ENCODE results near the gene FAM118A. TPM values are rescaled to one million over a fixed set of nuclear protein-coding genes. Genes with fewer than 3 reads are reported as not detected.

Gene FAM118A
- total and polyA plus RNA-seq, 2 of the 8 experiments (the other 6 are each of a cell fraction or from before 2014, with no cell fraction given): 8.5 to 18.6 TPM

DNA sequence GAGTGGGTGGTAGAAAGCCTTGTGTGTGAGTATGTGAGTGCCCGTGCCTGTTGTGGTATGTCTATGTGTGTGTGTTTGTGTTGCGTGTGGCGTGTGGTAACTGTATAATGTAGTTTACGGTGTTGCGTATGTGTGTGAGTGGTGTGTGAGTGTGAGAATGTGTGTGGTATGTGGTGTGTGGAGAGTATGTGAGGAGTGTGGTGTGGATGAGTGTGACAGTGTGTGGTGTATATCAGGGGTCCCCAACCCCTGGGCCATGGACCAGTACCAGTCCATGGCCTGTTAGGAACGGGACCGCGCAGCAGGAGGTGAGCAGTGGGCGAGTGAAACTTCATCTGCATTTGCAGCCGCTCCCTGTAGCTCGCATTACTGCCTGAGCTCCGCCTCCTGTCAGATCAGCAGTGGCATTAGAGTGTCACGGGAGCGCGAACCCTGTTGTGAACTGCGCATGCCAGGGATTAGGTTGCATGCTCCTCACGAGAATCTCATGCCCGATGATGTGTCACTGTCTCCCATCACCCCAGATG is 19.3 kb upstream of the FAM118A start (continued):
- TF ChIP-seq JUN (IDR thresholded peaks at IDR 0.05; ENCODE audit: low read depth, low read length) (no peak), SIX5 (IDR thresholded peaks at IDR 0.05; ENCODE audit: low read depth, low read length) (no peak), TBP (IDR thresholded peaks at IDR 0.05; ENCODE audit: low read depth, low read length) (no peak), BACH1 (IDR thresholded peaks at IDR 0.05; ENCODE audit: low read length) (no peak), EZH2 (IDR thresholded peaks at IDR 0.05; ENCODE audit: low read depth, low read length, severe bottlenecking) (no peak), YY1 (IDR thresholded peaks at IDR 0.05; ENCODE audit: low read depth, low read length) (no peak), RAD21 (IDR thresholded peaks at IDR 0.05 in 1 of 2, conservative IDR thresholded peaks at IDR 0.05 in 1 of 2; ENCODE audit: low read depth in 2 of 2, low read length in 2 of 2) (no peak), KDM5A (IDR thresholded peaks at IDR 0.05; ENCODE audit: low read length) (no peak), SIRT6 (IDR thresholded peaks at IDR 0.05; ENCODE audit: low read length) (no peak), ZNF274 (IDR thresholded peaks at IDR 0.05; ENCODE audit: borderline replicate concordance, extremely low read depth, low read length) (no peak)
